ENCODE results near the gene HSD17B1. TPM values are rescaled to one million over a fixed set of nuclear protein-coding genes. Genes with fewer than 3 reads are reported as not detected.

The HSD17B1 gene
- total and polyA plus RNA-seq, 2 of the 13 experiments (the other 11 are each of a cell fraction or from before 2014, with no cell fraction given) = 0.54 to 0.93 TPM

GRCh38 chr17:42531455-42532354, 21.0 kb upstream of the HSD17B1 start (continued):
- TF ChIP-seq MEIS1 (CRISPR knock-in tag; IDR thresholded peaks at IDR 0.05; ENCODE audit: borderline replicate concordance) = no peak
- no peak; the same call in 1 of the 2 replicates for TF ChIP-seq THAP7 (CRISPR knock-in tag; IDR thresholded peaks at IDR 0.05)
- TF ChIP-seq ZNF354B (CRISPR knock-in tag; IDR thresholded peaks at IDR 0.05) = no peak; the same call in 1 of the 2 replicates
- no peak; the same call in 1 of the 2 replicates for TF ChIP-seq ZNF230 (CRISPR knock-in tag; IDR thresholded peaks at IDR 0.05)
- no peak for TF ChIP-seq NFE2 (CRISPR knock-in tag; IDR thresholded peaks at IDR 0.05)
- peak; percentile 87 for TF ChIP-seq CHD4 (IDR thresholded peaks at IDR 0.05; ENCODE audit: borderline replicate concordance, low read length)
- TF ChIP-seq HHEX (CRISPR knock-in tag; IDR thresholded peaks at IDR 0.05) = no peak
- TF ChIP-seq ZBTB21 (CRISPR knock-in tag; IDR thresholded peaks at IDR 0.05) = no peak
- TF ChIP-seq TARDBP (CRISPR knock-in tag; IDR thresholded peaks at IDR 0.05) = no peak
- TF ChIP-seq ZNF891 (CRISPR knock-in tag; IDR thresholded peaks at IDR 0.05) = peak; percentile 7; the same call in 1 of the 2 replicates
- TF ChIP-seq ZNF275 (CRISPR knock-in tag; IDR thresholded peaks at IDR 0.05; ENCODE audit: borderline replicate concordance) = 0 out of 2 replicates have a peak, but pooled peaks have one; percentile 22
- TF ChIP-seq ZBTB43 (CRISPR knock-in tag; conservative IDR thresholded peaks at IDR 0.05) = peak; percentile 46; the same call in 1 of the 2 replicates
- 0 out of 2 replicates have a peak, but pooled peaks have one; percentile 32 for TF ChIP-seq MIER2 (CRISPR knock-in tag; IDR thresholded peaks at IDR 0.05)
- TF ChIP-seq NFAT5 (CRISPR knock-in tag; IDR thresholded peaks at IDR 0.05) = no peak
- 0 out of 2 replicates have a peak, but pooled peaks have one; percentile 34 for TF ChIP-seq SKIL (CRISPR knock-in tag; IDR thresholded peaks at IDR 0.05; ENCODE audit: borderline replicate concordance)
- TF ChIP-seq CERS6 (CRISPR knock-in tag; IDR thresholded peaks at IDR 0.05) = no peak
